ENCODE data around the gene FADS3.

The FADS3 gene

DNA sequence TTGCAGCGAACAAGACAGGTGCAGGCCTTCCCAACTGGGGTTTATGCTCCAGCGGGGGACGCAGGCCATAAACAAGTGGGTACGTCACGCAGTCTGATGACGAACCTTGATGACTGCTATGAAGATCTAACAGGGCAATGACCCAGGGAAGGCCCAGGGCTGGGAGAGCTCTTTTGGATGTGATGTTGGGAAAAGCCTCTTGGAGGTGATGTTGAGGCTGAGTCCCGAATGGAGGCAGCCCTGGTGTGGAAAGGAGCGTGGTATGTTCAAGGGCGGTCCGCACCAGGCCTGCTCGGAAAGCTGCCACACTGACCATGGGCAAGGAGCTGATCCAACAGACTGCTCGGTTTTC, 57.4 kb downstream of the FADS3 start:
- no peak overlapping the region for H3K4me3 ChIP-seq (replicated peaks; ENCODE audit: low read depth, low read length)
- TF ChIP-seq, protein P1, sequence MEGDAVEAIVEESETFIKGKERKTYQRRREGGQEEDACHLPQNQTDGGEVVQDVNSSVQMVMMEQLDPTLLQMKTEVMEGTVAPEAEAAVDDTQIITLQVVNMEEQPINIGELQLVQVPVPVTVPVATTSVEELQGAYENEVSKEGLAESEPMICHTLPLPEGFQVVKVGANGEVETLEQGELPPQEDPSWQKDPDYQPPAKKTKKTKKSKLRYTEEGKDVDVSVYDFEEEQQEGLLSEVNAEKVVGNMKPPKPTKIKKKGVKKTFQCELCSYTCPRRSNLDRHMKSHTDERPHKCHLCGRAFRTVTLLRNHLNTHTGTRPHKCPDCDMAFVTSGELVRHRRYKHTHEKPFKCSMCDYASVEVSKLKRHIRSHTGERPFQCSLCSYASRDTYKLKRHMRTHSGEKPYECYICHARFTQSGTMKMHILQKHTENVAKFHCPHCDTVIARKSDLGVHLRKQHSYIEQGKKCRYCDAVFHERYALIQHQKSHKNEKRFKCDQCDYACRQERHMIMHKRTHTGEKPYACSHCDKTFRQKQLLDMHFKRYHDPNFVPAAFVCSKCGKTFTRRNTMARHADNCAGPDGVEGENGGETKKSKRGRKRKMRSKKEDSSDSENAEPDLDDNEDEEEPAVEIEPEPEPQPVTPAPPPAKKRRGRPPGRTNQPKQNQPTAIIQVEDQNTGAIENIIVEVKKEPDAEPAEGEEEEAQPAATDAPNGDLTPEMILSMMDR (IDR thresholded peaks at IDR 0.05; ENCODE audit: low read depth, low read length, missing control alignments) = no peak
- no peak for DNase-seq (ENCODE audit: extremely low read depth, low read depth)

GRCh38 chr11:61833471-61833870, 57.9 kb downstream of the FADS3 start:
- DNase-seq (ENCODE audit: extremely low read depth, low read depth) = no peak
- TF ChIP-seq, protein P1 (IDR thresholded peaks at IDR 0.05; ENCODE audit: low read depth, low read length, missing control alignments) = no peak
- H3K4me3 ChIP-seq (replicated peaks; ENCODE audit: low read depth, low read length) = no peak overlapping the region

DNA sequence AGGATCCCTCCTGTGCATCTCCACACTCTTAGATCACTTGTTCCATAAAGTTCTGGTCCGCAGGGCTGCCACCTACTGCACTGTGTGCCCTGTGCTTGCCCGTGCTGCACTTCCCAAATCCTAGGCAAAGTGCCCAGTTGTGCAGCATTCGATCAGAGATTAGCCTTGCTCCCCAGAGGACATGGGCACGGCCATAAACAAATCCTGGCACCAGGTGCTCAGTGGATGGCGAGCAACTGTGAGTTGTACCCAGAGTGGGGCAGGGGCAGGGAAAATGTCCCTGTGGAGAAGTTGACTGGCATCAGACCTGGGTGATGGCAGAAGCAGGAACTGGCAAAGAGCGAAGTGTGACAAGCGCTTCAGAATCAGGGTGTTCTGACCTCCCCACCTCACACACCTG, 58.6 kb downstream of the FADS3 start:
- H3K4me3 ChIP-seq (replicated peaks; ENCODE audit: low read depth, low read length) = no peak overlapping the region
- DNase-seq (ENCODE audit: extremely low read depth, low read depth) = no peak
- TF ChIP-seq, protein P1 (IDR thresholded peaks at IDR 0.05; ENCODE audit: low read depth, low read length, missing control alignments) = no peak

GRCh38 chr11:61832207-61832606, 59.1 kb downstream of the FADS3 start:
- no peak overlapping the region for H3K4me3 ChIP-seq (replicated peaks; ENCODE audit: low read depth, low read length)
- TF ChIP-seq, protein P1 (IDR thresholded peaks at IDR 0.05; ENCODE audit: low read depth, low read length, missing control alignments) = no peak
- no peak for DNase-seq (ENCODE audit: extremely low read depth, low read depth)

GRCh38 chr11:61830237-61831105, 60.9 kb downstream of the FADS3 start:
- TF ChIP-seq, protein P1 (IDR thresholded peaks at IDR 0.05; ENCODE audit: low read depth, low read length, missing control alignments) = no peak
- no peak for DNase-seq (ENCODE audit: extremely low read depth, low read depth)
- H3K4me3 ChIP-seq (replicated peaks; ENCODE audit: low read depth, low read length) = peak overlapping the region; percentile 66

- TF ChIP-seq, protein P1 (IDR thresholded peaks at IDR 0.05; ENCODE audit: low read depth, low read length, missing control alignments) = no peak
- H3K4me3 ChIP-seq (replicated peaks; ENCODE audit: low read depth, low read length) = peak overlapping the region; percentile 66
- no peak for DNase-seq (ENCODE audit: extremely low read depth, low read depth)
Observed at GRCh38 chr11:61829806-61830205, 61.5 kb downstream of the FADS3 start.

Data from HFF-Myc (cell line).